GM10266 (cell line): ENCODE results near the gene NET1.

ENCODE experiments used
- DNase-seq: peaks from one replicate; pipeline ENCODE4 v3.0.0; 2012; ENCODE audit errors: extremely low spot score
- CTCF ChIP-seq: IDR thresholded peaks from 2 replicates; pipeline ENCODE4 v1.5.1; 2012; ENCODE audit warnings: mild to moderate bottlenecking, low read depth; ENCODE audit not compliant: control insufficient read depth, insufficient read depth; ENCODE audit errors: missing control alignments

The NET1 gene

GRCh38 chr10:5412277-5412941 lies at the start of gene NET1:
Gene NET1, plus strand, starts transcription at chr10:5412557. Its CDS starts 136 bp downstream, at chr10:5412693.
- TF ChIP-seq CTCF, result no peak
- peak; percentile 92 for DNase-seq

- no peak for DNase-seq
- TF ChIP-seq CTCF, result no peak
Measured at GRCh38 chr10:5362873-5363272, 49.5 kb upstream of the NET1 start.

- DNase-seq, result no peak
- TF ChIP-seq CTCF, result no peak
Measured at GRCh38 chr10:5364374-5364773, 48.0 kb upstream of the NET1 start.

GRCh38 chr10:5364890-5365338 lies 47.4 kb upstream of the NET1 start, which contains the start of gene UCN3:
Gene UCN3, plus strand, starts transcription at chr10:5364966. Its CDS starts 8,755 bp downstream, at chr10:5373721.
- DNase-seq, result no peak
- no peak for TF ChIP-seq CTCF

- DNase-seq, result no peak
- TF ChIP-seq CTCF, result no peak
Measured at GRCh38 chr10:5365928-5366327, 46.4 kb upstream of the NET1 start.

- TF ChIP-seq CTCF, result no peak
- DNase-seq, result no peak
Measured at GRCh38 chr10:5369362-5370158, 42.8 kb upstream of the NET1 start.

- no peak for DNase-seq
- no peak for TF ChIP-seq CTCF
Measured at GRCh38 chr10:5370493-5371352, 41.6 kb upstream of the NET1 start.
